Kidney (tissue), 14 donors: Measurements from ENCODE around the gene PHACTR3. TPM values are rescaled to one million over a fixed set of nuclear protein-coding genes. Genes with fewer than 3 reads are reported as not detected.

Source experiments
- DNase-seq, 5 donors: peaks; one replicate each; pipeline ENCODE4 v3.0.0-alpha.2; 2013 to 2020
- FAIRE-seq: peaks from 2 replicates; lab custom pipeline; 2012; peaks lifted over from hg19 to GRCh38; lab: Jason Lieb, UNC
- H3K27ac ChIP-seq, 2 donors: one replicate each; pipeline ENCODE4 v1.7.0; 2013; ENCODE audit warnings: low read depth in 2 of 2, low read length in 2 of 2, inconsistent platforms in 1 of 2
- H3K27me3 ChIP-seq: one replicate; pipeline ENCODE4 v1.7.1; 2013; ENCODE audit warnings: low read length, inconsistent platforms; ENCODE audit not compliant: control insufficient read depth, insufficient read depth
- H3K36me3 ChIP-seq, 3 donors: one replicate each; pipeline versions ENCODE4 v1.7.0 to v1.7.1; 2013; ENCODE audit warnings: low read length in 3 of 3, control low read depth in 1 of 3, inconsistent platforms in 1 of 3; ENCODE audit not compliant: insufficient read depth in 3 of 3, control insufficient read depth in 2 of 3
- H3K4me1 ChIP-seq, 3 donors: one replicate each; pipeline versions ENCODE4 v1.7.0 to v1.7.1; 2013; ENCODE audit warnings: low read length in 3 of 3, inconsistent platforms in 1 of 3, low read depth in 1 of 3; ENCODE audit not compliant: control insufficient read depth in 2 of 3, insufficient read depth in 2 of 3
- H3K4me3 ChIP-seq, 3 donors: one replicate each; pipeline versions ENCODE4 v1.7.0 to v1.8.1; 2013; ENCODE audit warnings: low read length in 3 of 3, control low read depth in 1 of 3, inconsistent platforms in 1 of 3
- H3K9ac ChIP-seq, 3 donors: one replicate each; pipeline versions ENCODE4 v1.7.0 to v1.7.1; 2013; ENCODE audit warnings: low read length in 3 of 3, control low read depth in 1 of 3, inconsistent platforms in 1 of 3
- H3K9me3 ChIP-seq, 3 donors: one replicate each; pipeline versions ENCODE4 v1.7.0 to v1.7.1; 2013; ENCODE audit warnings: low read length in 3 of 3, control low read depth in 1 of 3, inconsistent platforms in 1 of 3; ENCODE audit not compliant: control insufficient read depth in 2 of 3, insufficient read depth in 1 of 3
- intact Hi-C: fragments of 100-400 bp; cut with DNase I; formaldehyde crosslinking; loops from one replicate; pipeline ENCODE4 v1.11.1; 2022
- polyA plus RNA-seq: library from polyadenylated mRNA; stranded (reverse); fragments of 350-450 nt; fragmentation: Illumina TruSeq; extraction: RNeasy Lipid Tissue Mini Kit (QIAGEN cat#74804); gene quantifications from one replicate; pipeline ENCODE4 v1.2.3, GENCODE V29; 2014; ENCODE audit warnings: low read depth, low replicate concordance; ENCODE audit not compliant: insufficient read depth
- total RNA-seq: library from RNA; stranded (reverse); fragmentation: NEBNext Ultra II Directional; extraction: Animal tissue kit (Norgen Biotek cat#: 25700); gene quantifications from one replicate; pipeline ENCODE4 v1.2.1, GENCODE V29; 2021
- TF ChIP-seq, protein P1 (sequence below): IDR thresholded peaks from 3 replicates; pipeline ENCODE4 v1.5.1; 2012; ENCODE audit warnings: mild to moderate bottlenecking, moderate library complexity, borderline replicate concordance; ENCODE audit not compliant: insufficient read depth; ENCODE audit errors: extremely low read depth
- donor health status: control.
- donor health status: control.
- donor health status: control.
- donor health status: control.
- donor health status: control.
- donor health status: DM: yes; HTN: yes; CAD: no.
- donor health status: Normal renal cell carcinoma (clear cell type).

Gene PHACTR3
- total and polyA plus RNA-seq, 2 donors from 2014 or later: 1.7 to 12.3 TPM

DNA sequence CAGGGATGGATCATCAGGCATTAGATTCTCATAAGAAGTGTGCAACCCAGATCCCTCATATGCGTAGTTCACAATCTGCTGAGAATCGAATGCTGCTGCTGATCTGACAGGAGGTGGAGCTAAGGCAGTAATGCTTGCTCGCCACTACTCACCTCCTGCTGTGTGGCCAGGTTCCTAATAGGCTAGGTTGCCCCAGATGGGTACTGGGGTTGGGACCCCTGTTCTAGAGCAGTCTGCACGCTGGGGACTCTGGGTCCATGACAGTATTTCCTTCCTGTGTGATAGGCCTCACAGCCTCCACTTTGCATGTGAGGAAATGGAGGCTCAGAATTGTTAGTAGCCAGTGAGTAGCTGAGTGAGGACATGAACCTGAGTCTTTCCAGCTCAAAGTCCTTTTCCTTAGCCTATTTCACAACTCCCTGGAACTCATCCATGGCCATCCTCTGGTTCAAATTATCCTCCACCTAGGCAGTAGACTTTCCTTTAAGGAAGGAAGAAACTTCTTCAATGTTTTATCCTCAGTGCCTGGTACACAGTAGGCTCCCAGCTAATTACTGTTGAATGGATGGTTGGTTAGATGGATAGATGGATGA is 211.9 kb downstream of the PHACTR3 start:
- Histone ChIP-seq H3K4me1 (no peaks in the 10 kb centered on the region), H3K27ac (no peak overlapping the region), H3K9ac (no peak overlapping the region), H3K4me3 (no peak overlapping the region), H3K9me3 (no peaks in the 10 kb centered on the region), H3K27me3 (no peaks in the 10 kb centered on the region), H3K36me3 (no peaks in the 10 kb centered on the region)
- DNase-seq (peak in 1 of 5 donors; percentile 3), FAIRE-seq (no peak)
- TF ChIP-seq, protein P1, sequence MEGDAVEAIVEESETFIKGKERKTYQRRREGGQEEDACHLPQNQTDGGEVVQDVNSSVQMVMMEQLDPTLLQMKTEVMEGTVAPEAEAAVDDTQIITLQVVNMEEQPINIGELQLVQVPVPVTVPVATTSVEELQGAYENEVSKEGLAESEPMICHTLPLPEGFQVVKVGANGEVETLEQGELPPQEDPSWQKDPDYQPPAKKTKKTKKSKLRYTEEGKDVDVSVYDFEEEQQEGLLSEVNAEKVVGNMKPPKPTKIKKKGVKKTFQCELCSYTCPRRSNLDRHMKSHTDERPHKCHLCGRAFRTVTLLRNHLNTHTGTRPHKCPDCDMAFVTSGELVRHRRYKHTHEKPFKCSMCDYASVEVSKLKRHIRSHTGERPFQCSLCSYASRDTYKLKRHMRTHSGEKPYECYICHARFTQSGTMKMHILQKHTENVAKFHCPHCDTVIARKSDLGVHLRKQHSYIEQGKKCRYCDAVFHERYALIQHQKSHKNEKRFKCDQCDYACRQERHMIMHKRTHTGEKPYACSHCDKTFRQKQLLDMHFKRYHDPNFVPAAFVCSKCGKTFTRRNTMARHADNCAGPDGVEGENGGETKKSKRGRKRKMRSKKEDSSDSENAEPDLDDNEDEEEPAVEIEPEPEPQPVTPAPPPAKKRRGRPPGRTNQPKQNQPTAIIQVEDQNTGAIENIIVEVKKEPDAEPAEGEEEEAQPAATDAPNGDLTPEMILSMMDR: no peak
- intact Hi-C loops: no loop called here

DNA sequence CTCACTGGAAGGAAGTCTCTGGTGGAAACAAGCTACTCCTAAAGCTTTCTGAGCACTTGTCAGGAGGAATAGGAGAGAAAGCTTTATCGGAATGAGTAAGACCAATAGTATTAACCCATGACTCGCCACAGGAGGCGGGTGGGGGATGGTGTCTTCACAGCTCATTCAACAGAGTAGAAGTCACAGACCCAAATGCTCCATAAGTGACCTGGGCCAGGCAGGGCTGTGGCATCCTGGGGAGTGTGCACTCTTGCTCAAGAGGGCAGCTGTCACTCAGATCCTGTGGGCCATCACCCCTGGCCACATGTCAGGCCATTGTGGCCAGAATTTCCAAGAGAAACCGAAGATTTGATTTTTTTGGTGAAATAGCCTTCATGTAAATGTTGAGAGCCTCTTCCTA is 213.1 kb downstream of the PHACTR3 start:
- no peaks in the 10 kb centered on the region for H3K27me3 ChIP-seq
- no peaks in the 10 kb centered on the region for H3K9me3 ChIP-seq
- no peaks in the 10 kb centered on the region for H3K36me3 ChIP-seq
- no peak overlapping the region for H3K4me3 ChIP-seq
- no peaks in the 10 kb centered on the region for H3K4me1 ChIP-seq
- no peak overlapping the region for H3K27ac ChIP-seq
- H3K9ac ChIP-seq: no peak overlapping the region
- DNase-seq (no peak), FAIRE-seq (no peak)
- intact Hi-C loops: no loop called here
- TF ChIP-seq, protein P1: no peak

DNA sequence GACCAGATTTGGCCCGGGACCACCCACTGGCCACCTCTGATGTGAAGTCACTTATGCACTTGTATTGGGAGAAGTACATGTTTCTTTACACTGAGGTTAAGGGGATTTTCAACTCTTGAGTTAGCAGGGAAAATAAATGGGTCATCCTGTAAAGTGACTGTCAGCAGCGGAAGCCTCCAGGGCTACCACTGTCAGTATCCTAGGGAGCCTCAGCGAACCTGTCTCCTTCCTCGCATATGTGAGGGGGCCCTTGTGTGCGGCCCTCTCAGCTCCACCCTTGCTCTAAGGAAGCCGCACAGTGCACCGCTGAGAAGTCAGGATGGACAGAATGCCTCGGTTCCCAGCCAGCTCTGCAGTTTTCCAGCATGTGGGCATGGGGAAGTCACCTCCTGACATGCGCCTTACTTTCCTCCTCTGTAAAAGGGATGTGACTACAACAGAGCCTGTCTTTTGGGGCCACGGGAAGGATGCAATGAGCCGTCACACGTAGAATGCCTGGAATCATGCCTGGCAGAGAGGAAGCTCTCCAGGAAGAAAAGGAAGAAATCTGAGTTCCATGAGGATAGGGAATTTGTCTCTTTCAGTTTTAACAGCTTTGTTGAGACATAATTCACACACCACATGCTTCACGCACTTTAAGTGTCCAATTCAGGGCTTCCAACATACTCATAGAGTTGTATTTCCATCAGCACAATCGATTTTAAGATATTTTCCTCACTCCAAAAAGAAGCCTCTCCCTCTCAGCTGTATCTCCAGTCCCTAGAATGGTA is 213.7 kb downstream of the PHACTR3 start:
- no peaks in the 10 kb centered on the region for H3K36me3 ChIP-seq
- no peaks in the 10 kb centered on the region for H3K27me3 ChIP-seq
- TF ChIP-seq, protein P1: no peak
- H3K4me1 ChIP-seq: no peaks in the 10 kb centered on the region
- intact Hi-C loops: no loop called here
- no peak for FAIRE-seq
- peak in 1 of 5 donors; percentile 42 for DNase-seq
- H3K27ac ChIP-seq: no peak overlapping the region
- H3K9me3 ChIP-seq: no peaks in the 10 kb centered on the region
- no peak overlapping the region for H3K9ac ChIP-seq
- H3K4me3 ChIP-seq: no peak overlapping the region
